ENCODE data around the gene NPHP4.

GRCh38 chr1:5835179-5835562 is 157.1 kb downstream of the NPHP4 start:
- TF ChIP-seq ZNF274 (IDR thresholded peaks at IDR 0.05; ENCODE audit: low read depth, low read length) = no peak
- TF ChIP-seq YY1 (IDR thresholded peaks at IDR 0.05; ENCODE audit: insufficient read depth, insufficient read length) = no peak
- no peak for TF ChIP-seq SUZ12 (IDR thresholded peaks at IDR 0.05; ENCODE audit: extremely low read depth, insufficient read depth, insufficient read length)
